ENCODE results near the gene ZCCHC10.

GRCh38 chr5:132952829-132953228, 73.5 kb downstream of the ZCCHC10 start:
- no peak for TF ChIP-seq CTCF (IDR thresholded peaks at IDR 0.05)
- TF ChIP-seq ZFX (IDR thresholded peaks at IDR 0.05; ENCODE audit: borderline replicate concordance): no peak
